GM21515 (cell line): ENCODE data around the gene LIX1L.

ENCODE experiments used
- ATAC-seq: cut with Tn5 transposase; IDR thresholded peaks from one replicate; pipeline ENCODE4 v1.9.1; 2021; ENCODE audit not compliant: unreplicated experiment

The LIX1L gene

GRCh38 chr1:145963265-145964019 lies 5.6 kb upstream of the LIX1L start:
- ATAC-seq = no peak

GRCh38 chr1:145962157-145963102 lies 4.6 kb upstream of the LIX1L start:
- ATAC-seq = no peak

GRCh38 chr1:145961425-145962156 lies 3.8 kb upstream of the LIX1L start:
- no peak for ATAC-seq

GRCh38 chr1:145961109-145961424 lies 3.2 kb upstream of the LIX1L start:
- ATAC-seq = no peak

- no peak for ATAC-seq
These were observed 2.8 kb upstream of the LIX1L start for GRCh38 chr1:145960468-145961108.

GRCh38 chr1:145959957-145960467 lies 2.2 kb upstream of the LIX1L start:
- no peak for ATAC-seq

- no peak for ATAC-seq
These were observed 1.5 kb upstream of the LIX1L start for GRCh38 chr1:145959333-145959732.

- ATAC-seq = no peak
These were observed 917 bp upstream of the LIX1L start for GRCh38 chr1:145958734-145959133.

GRCh38 chr1:145956781-145957442 lies 905 bp downstream of the LIX1L start:
- no peak for ATAC-seq

- ATAC-seq = no peak
These were observed 1.5 kb downstream of the LIX1L start for GRCh38 chr1:145956361-145956760.

GRCh38 chr1:145955436-145955835 lies 2.4 kb downstream of the LIX1L start:
- no peak for ATAC-seq

GRCh38 chr1:145953861-145954260 lies 4.0 kb downstream of the LIX1L start:
- no peak for ATAC-seq

GRCh38 chr1:145952903-145953302 lies 4.9 kb downstream of the LIX1L start:
- ATAC-seq = no peak

- no peak for ATAC-seq
These were observed 6.3 kb downstream of the LIX1L start for GRCh38 chr1:145951526-145951925.

GRCh38 chr1:145949219-145949618 lies 8.6 kb downstream of the LIX1L start:
- no peak for ATAC-seq

GRCh38 chr1:145947551-145947950 lies 10.3 kb downstream of the LIX1L start:
- no peak for ATAC-seq

- no peak for ATAC-seq
These were observed 11.3 kb downstream of the LIX1L start for GRCh38 chr1:145946477-145946986.

GRCh38 chr1:145944532-145944931 lies 13.3 kb downstream of the LIX1L start:
- no peak for ATAC-seq

- no peak for ATAC-seq
These were observed 14.9 kb downstream of the LIX1L start for GRCh38 chr1:145942871-145943270.

GRCh38 chr1:145942405-145942804 lies 15.4 kb downstream of the LIX1L start:
- ATAC-seq = no peak
